NCI-H2196 (cell line): Measurements from ENCODE around the gene TNKS2.
"Not testable (repeated sequence)": the region's sequence is repeated elsewhere in the genome, so short reads cannot be mapped to it uniquely, and the experiment has no call there.

Experiments used
- DNase-seq: peaks from one replicate; lab custom pipeline; 2025; ENCODE audit not compliant: unreplicated experiment; lab: John Stamatoyannopoulos, UW

TNKS2 gene

DNA sequence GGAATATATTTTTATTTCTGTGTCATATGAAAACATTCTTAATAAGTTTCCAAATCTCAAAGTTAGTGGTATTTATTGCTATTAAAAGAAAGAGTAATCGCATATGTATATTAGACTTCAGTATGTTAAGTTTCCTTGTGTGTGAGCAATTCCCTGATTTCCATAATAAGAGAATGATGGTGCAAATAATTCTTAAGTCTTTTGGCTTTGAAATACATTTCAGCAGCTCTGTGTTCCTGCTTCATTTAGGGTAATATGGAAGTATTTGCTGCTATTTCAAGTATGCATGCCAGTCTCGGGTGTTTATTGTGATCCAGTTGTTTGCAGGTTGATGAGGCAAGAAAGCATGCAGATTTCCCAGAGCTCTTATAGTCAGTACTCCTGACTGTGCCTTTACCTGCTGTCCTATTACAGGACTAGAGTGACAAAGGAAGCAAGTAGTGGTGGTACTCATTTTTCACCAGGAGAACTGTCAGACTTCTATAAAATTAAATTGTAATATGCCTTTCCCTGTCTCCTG, 67.4 kb downstream of the TNKS2 start:
- DNase-seq, result no peak

DNA sequence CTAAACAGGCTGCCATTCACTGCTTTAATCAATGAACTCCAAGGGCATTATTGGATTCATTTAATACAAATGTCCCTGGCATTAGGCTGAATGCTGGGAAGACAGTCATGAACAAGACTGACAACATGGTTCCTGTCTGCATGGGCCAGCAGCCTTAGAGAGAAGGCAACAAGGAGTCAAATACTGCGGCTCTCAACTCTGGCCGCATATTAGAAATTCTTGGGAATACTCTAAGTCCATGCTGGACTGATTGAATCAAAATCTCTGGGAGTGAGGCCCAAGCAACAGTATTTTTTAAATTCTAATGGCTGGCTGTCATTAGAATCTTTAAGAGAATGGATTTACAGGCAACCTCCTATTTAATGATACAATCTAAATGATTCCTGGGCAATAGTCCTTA, 76.9 kb downstream of the TNKS2 start:
- no peak for DNase-seq

DNA sequence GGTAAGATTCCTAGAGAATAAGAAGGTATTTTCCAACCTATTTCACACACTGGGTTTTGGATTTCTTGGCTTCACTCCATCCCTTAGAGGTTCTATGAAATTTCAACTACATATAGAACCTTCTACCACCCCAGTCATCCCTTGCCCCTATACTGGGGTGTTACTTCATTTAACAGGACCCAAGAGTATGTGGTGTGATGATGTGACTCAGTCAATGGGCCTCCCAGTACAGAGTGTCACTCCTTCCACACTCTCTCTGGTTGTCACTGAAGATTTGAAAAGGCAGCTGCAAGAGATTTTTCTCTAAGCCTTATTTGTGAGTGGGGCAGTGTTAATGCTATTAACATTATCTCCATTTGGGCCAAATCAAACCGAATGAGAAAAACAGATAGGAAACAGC, 77.6 kb downstream of the TNKS2 start:
- DNase-seq, result no peak

DNA sequence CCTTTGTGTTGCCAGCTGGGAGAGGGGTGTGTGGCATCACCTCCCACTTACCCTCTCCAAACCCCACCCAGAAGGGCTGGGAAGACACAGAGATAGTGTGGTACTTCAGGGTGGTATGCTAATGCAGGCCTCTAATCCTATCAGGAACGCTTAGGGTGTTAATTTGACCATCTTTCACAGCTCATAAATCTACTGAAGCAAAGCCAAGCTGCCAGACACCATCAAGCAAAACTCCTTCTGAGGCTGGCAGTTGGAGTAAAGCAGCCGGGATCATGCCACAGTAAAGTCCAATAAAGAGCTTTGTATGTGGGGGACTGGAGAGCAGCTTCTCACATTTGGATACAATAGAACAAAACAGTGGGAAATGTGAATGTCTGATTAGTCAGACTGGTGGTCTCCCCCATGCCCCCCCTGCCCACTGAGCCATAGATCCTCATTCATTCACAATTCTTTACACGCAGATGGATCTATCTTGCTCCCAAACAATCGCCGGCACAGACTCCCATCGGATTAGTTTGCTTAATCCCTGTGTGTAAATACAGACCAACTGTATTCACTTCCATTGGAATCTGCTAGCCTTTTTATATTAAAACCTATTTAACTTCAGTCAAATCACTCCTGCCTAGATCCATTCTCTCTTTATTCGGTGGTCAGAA, 81.4 kb downstream of the TNKS2 start:
- no peak for DNase-seq

DNA sequence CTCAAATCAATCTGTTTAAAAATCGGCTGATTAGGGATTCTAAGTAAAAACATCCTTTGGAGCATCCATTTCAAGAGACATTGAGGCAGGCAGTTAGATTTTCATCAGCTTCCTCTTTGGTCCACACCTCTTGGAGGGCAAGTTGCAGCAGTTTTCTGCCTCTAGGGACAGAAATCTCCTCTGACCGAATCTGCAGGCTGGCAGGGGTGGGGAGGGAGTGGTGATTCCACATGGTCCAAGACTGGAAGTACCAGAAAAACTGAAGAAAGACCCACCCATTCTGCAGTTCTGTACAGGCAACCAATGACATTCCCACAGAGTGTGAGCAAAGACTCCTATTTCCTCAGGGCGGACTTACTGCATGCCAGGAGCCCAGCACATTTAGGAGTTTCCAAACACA, 82.1 kb downstream of the TNKS2 start:
- no peak for DNase-seq

DNA sequence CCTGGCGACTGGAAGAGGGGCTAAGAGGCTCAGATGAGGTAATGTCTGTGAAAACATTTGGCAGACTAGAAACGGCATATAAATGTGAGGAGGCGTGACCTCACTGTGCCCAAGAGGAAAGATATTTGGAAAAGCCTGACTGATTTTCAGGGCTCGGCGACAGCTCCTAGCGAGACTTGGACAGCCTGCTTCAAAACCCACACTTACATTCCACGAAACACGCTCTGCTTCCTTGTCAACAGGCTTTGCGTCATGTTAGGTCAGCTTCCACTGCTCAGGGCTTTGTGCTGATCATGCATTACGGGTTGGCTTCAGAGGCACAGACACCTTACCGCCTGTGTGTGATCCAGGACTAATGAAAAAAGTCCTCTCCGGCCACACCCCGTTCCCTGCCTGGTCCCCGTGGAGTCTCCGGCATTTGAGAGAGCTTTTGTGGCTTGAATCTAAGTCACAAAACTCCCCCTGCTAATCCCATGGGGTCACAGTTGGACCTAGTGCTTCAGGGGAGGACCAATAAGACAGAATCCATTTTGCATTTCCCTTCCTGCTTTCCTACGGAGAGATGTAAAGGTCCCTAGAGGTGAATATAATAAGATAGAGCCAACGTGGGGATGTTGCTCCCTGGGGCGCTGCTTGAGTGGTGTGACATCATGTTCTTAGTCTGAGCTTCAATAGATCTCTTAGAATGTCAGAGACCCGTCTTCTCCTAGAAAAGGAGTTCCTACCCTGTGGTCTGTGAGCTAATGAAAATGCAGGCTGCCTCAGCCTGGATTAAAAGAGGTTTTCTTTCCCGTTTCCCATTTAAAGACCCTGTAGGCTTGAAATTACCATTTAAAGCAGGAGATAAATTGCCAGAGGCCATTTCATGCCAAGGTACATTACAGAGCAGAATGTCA, 85.6 kb downstream of the TNKS2 start:
- DNase-seq, result no peak

DNA sequence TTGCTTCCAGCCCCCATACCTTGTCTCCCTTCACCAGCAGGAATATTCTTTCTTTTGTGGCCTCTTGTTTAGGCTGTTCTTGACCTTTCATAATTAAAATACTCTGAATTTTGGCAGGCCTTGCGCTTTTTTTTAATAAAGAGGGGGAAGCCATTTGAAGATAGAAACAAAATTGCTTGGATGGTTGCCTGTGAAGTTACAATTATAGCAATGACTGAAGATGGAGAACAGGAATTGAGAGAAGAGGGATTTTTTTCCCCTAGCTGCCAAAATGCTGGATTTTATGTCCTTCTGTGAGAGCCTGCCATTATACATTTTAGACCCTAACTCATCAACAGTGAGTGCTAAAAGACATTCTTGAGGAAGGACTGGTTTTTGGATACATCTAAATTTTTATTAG, 86.3 kb downstream of the TNKS2 start:
- no peak for DNase-seq

DNA sequence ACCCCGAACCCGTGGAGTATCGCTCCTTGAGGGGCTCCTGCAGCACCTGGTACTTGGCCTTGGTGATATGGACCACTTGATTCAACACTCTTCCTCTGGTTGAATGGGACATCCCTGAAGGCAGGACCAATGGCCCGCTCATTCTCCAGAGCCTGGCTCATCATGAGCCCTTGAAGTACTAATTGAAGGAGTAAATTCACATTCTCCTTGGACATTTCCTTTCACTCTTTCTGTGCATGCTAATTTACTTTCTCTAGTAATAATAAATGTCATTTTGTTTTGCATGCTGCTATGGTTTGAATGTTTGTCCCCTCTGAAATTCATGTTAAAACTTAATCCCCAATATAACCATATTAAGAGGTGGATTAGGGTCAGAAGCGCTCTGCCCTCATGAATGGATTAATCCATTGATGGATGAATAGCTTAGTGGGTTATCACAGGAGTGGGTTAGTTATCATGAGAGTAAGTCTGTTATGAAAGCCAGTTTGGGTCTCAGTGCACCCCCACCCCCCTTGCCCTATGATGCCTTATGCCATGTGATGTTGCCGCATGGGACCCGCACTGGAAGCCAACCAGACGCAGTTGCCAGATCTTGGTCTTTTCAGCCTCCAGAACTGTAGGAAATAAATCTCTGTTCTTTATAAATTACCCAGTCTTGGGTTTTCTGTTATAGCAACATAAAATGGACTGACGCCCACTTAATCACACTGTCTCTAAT, 87.3 kb downstream of the TNKS2 start:
- DNase-seq, result no peak

DNA sequence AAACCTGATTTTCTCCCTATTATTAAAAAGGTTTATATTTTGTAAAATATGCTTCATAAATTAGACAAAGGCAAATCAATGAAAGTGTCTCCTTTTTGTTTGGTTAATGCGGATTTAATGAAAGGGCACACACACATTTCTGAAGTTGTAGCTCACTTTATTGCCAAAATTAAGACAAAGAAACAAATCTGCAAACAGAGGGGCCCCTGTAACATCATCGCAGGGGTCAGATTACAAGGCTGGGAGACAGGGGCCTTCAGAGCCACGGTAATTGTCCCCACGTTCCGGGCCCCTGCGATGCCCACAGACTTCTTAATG, 88.7 kb downstream of the TNKS2 start:
- DNase-seq, result no peak

DNA sequence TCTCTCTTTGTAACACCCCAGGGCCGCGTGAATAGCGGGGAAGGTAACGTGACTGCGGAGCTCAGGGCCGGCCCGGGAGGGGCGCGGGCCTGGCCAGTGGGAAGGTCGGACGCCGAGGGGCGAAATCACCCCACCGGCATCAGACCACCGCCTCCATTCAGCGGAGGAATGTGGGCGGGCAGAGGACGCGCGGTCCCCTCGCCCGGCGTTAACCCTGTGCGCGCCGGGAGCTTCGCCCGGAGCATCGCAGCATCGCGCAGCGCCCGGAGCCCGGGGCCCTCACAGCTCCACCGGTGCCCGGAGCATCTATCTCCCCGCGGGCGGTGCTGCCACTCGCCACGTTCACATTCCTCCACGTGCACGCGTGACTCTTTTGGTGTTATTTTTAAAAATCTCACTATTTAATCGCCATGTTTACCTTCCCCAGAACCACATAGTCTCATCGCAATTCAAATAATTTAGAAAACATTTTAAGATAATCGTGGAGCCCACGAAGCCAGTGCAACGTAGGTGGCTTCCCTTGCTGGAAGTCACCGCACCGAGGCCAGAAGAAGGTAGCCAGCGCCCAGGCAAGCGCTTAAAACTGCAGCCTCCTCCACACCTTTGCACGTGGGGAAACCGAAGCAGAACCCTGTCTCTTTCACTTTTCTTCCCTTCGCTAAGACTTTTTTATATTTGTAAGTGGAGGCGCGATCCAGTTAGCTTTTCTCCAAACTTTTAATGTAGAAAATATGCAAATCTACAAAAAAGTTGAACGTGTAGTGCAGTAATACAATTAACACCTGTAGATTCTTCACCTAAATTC, 89.2 kb downstream of the TNKS2 start:
- DNase-seq, result no peak

DNA sequence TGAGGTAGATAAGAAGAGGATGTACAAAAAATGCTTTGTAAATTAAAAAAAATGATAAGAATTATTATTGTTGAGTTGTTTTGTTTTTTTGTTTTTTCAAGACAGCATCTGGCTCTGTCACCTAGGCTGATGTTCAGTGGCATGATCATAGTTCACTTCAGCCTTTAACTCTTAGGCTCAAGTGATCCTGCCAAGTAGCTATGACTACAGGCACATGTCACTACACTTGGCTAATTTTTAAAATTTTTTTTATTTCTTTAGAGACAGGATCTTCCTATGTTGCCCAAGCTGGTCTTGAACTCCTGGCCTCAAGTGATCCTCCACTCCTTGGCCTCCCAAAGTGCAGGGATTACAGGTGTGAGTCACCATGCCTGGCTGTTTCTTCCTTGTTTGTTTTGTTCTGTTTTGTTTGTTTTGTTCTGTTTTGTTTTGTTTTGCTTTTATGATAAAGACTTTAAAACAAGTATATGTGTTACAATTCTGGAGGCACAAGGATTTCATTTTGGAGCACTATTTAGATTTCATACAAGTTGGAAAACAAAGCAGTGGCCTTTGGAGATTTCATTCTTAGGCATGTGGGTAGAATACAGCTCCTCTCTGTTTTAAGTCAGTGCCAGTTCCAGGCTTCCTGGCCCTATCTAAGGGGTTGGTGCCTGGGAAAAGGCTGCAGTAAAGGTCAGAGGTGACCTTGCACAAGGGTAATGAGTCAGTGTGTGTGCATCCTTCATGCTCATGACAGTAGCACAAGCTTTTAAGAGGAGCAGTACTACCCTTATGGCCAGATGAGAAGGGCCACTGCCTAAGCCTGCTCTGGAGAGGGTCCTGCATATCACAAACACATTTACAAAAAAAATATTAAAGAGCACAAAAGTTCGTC, 93.1 kb downstream of the TNKS2 start:
- no peak for DNase-seq

DNA sequence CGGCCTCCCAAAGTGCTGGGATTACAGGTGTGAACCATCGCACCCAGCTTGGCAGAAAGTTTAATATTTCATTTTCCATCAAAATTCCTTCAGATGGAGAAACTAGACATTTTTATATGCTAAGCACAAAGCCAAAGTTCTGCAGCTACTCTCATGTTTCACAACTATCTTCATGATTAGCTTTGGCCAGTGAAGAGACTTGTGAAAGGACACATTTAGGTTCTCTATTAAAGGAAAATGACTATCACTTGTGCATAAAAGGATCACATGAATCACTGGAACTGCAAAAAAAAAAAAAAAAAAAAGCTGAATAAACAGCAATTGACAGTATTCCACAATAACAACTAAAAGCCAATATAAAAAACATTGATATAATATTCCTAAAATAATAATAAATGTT, 94.8 kb downstream of the TNKS2 start:
- DNase-seq, result no peak

DNA sequence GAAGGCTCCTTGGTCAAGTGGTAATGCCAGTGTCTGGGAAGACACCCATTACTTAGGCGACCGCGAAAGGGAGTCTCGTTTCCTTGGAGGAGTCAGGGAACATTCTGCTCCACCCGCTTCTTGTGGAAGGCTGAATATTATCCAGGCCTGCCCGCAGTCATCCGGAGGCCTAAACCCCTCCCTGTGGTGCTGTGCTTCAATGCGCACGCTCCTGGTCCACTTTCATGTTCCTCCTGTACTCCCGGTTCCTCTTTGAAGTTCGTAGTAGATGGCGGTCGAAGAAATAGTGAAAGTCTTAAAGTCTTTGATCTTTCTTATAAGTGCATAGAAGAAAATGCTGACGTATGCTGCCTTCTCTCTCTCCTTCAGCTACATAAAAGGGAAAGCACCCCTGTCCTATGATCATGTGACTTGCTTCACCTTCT, 96.0 kb downstream of the TNKS2 start:
- DNase-seq, result not testable (repeated sequence)

DNA sequence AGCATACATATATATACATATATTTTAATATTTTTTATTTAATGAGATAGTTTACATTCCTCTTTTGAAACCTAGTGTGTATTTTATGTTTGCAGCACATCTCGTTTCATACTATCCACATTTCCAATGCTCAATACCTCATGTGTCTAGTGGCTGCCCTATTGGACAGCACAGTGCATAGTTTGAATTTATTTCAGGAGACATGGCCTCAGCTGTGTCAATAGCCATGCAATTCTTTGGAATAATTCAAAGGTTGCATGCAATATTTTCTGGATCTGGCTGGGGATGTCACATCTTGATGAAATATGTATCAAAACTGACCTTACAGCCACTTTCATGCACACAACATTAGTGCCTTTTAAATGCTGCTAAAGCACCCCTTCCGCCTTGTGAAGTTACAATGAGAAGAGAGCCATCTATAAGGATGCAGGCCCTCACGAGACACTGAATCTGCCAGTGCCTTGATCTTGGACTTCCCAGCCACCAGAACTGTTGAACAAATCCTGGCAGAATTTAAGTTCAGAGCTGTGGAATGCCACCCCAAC, 98.1 kb downstream of the TNKS2 start:
- DNase-seq, result no peak

DNA sequence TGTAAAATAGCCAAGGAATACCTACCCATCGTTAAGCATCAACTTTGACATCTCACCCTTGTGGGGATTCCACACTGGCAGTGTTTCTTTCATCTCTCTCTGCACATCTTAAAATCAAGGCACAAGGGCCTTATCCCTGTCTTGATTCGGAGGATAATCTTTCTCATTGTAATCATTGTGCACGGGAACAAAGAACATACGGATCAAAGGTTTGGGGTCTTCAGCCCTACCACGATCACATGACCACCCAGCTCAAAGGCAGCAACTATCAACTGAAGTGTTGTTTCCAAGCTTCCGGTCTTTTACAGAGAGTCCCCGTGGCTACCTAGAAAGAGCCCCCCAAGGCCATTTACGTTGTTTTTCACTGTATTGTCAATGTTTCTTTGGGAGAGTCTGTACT, 99.2 kb downstream of the TNKS2 start:
- no peak for DNase-seq

DNA sequence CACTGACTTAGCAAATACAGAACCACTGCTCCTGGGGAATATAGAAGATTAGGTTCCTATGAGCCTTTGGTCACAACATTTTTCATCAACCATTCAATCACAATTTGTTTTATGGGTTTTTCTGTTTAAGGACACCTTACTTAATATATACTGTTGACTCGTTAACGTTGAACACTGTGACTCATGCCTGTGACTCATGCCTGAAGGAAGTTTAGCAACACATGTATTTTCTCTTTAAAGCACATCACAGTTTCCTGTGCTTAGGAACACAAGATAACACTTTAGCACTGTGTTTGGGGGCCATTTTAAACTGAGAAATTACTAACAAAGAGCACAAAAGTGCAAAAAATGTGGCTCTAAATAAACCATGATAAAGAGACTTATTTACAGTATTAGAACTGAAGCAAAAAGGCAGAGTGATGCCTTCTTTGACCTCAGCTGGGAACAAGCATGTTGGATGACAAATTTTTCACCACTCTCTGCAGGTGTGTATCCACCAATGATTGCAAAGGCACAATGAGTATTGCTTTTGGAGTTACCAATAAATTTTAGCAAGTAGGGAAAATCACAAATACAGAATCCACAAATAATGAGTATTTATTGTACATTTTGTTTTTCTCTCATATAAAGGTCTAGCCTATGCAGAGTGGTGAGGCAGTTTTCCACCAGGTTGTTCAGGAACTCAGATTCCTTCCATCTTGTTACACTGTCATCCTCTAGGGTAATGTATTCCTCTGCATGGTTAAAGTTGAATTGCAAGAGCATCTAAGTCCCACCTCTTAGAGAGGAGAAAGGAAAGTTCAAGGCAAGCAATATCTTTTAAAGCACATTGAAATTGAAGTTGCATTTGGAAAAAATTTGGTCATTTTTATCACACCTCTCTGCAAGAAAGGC, 103.8 kb downstream of the TNKS2 start:
- DNase-seq, result no peak

DNA sequence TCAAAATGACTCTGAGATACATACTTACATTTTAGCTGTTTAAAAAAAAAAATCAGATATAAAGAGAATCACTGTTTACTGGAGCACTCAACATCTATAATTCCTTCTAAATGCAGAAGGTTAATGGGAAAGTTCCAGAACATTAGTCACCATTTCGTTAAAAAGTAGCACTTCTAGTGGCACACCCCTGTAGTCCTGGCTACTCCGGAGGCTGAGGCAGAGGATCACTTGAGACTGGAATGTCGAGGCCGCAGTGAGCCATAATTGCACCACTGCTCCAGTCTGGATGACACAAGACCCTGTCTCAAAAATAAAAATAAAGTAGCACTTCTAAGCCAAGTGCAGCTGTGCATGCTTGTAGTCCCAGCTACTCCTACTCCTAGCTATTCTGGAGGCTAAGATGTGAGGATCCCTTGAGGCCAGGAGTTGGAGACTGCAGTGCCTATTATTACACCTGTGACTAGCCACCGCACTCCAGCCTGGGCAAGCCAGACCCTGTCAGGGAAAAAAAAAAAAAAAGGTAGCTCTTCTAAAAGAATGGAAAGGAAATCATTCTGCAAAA, 108.9 kb downstream of the TNKS2 start:
- DNase-seq, result no peak

DNA sequence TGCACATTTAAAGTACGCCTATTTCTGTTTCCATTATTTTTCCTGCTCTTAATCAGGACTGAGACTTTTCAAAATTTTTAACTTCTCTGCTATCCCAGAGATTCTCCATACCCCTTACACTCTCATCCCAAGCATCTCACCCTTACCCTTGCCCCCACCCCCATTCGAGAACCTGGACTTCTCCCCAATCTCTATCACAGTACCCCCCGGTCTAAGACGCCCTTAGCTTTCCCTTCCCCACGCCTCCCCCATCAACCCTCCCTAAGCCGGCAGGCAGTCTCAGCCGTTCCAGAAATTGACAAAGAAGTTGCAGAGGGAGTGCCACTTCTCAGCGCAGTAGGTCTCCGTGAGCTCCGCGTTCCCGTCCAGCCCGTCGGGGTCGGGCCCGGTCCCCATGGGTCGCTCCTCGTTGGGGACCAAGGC, 109.7 kb downstream of the TNKS2 start:
- DNase-seq, result no peak
